ENCODE results near the gene ITGA3.

ITGA3 gene

GRCh38 chr17:50055426-50056216 lies at the start of gene ITGA3:
ITGA3 (plus strand) TSS chr17:50056110; CDS start chr17:50056440, 330 bp downstream.
- peak; percentile 85 for DNase-seq

GRCh38 chr17:50009282-50009681 lies 46.6 kb upstream of the ITGA3 start:
- no peak for DNase-seq

- DNase-seq = no peak
Observed at GRCh38 chr17:50013079-50013478, 42.8 kb upstream of the ITGA3 start.

GRCh38 chr17:50014471-50015088 lies 41.3 kb upstream of the ITGA3 start:
- no peak for DNase-seq

GRCh38 chr17:50015146-50015545 lies 40.8 kb upstream of the ITGA3 start:
- no peak for DNase-seq

- no peak for DNase-seq
Observed at GRCh38 chr17:50018909-50019308, 37.0 kb upstream of the ITGA3 start.

GRCh38 chr17:50020841-50021599 lies 34.9 kb upstream of the ITGA3 start:
- no peak for DNase-seq

- no peak for DNase-seq
Observed at GRCh38 chr17:50021681-50022370, 34.1 kb upstream of the ITGA3 start.

GRCh38 chr17:50022463-50023130 lies 33.3 kb upstream of the ITGA3 start:
- DNase-seq = no peak

- no peak for DNase-seq
Observed at GRCh38 chr17:50023520-50023919, 32.4 kb upstream of the ITGA3 start.

GRCh38 chr17:50024808-50025207 lies 31.1 kb upstream of the ITGA3 start:
- no peak for DNase-seq

- DNase-seq = no peak
Observed at GRCh38 chr17:50026046-50026675, 29.7 kb upstream of the ITGA3 start.

- peak; percentile 92 for DNase-seq
Observed at GRCh38 chr17:50026837-50027171, 29.1 kb upstream of the ITGA3 start.

GRCh38 chr17:50027172-50027880 lies 28.6 kb upstream of the ITGA3 start:
- DNase-seq = peak; percentile 35

- no peak for DNase-seq
Observed at GRCh38 chr17:50027881-50028735, 27.8 kb upstream of the ITGA3 start.

- no peak for DNase-seq
Observed at GRCh38 chr17:50028736-50029120, 27.2 kb upstream of the ITGA3 start.

- no peak for DNase-seq
Observed at GRCh38 chr17:50029185-50029584, 26.7 kb upstream of the ITGA3 start.

- DNase-seq = no peak
Observed at GRCh38 chr17:50033316-50033715, 22.6 kb upstream of the ITGA3 start.

GRCh38 chr17:50034498-50035364 lies 21.2 kb upstream of the ITGA3 start:
- DNase-seq = no peak

Measured in retina (tissue), 1 donor.